Mucosa of descending colon (tissue), 3 donors: ENCODE data around the gene BTBD9. TPM values are rescaled to one million over a fixed set of nuclear protein-coding genes. Genes with fewer than 3 reads are reported as not detected.

Source experiments
- ATAC-seq: fragments of 200-7000 bp; cut with Tn5 transposase; one replicate; pipeline ENCODE4 v1.9.1; 2020; ENCODE audit warnings: mild to moderate bottlenecking, moderate library complexity
- DNase-seq, 3 donors: peaks; one replicate each; pipeline ENCODE4 v3.0.0-alpha.2; 2020
- H3K36me3 ChIP-seq: fragments of 200-600 bp; one replicate; pipeline ENCODE4 v1.8.0; 2021; ENCODE audit warnings: low read depth, mild to moderate bottlenecking
- H3K4me1 ChIP-seq: fragments of 200-600 bp; one replicate; pipeline ENCODE4 v1.8.0; 2021; ENCODE audit warnings: low read depth, mild to moderate bottlenecking
- H3K4me3 ChIP-seq: fragments of 200-600 bp; one replicate; pipeline ENCODE4 v1.8.0; 2021; ENCODE audit warnings: mild to moderate bottlenecking
- H3K9me3 ChIP-seq: fragments of 200-600 bp; one replicate; pipeline ENCODE4 v1.8.0; 2021; ENCODE audit warnings: mild to moderate bottlenecking
- intact Hi-C, 2 donors: fragments of 100-400 bp; cut with DNase I in 1 of 2; cut with micrococcal nuclease in 1 of 2; formaldehyde crosslinking; loops; one replicate each; pipeline versions ENCODE4 v1.11.0 to v1.11.1; 2022; cut with DNase I, micrococcal nuclease
- total RNA-seq, 3 donors: library from RNA; stranded (reverse); fragmentation: NEBNext Ultra II Directional in 2 of 3; extraction: Animal tissue kit (Norgen Biotek cat#: 25700) in 2 of 3; gene quantifications; one replicate each; pipeline versions ENCODE4 v1.2.1 to v1.2.4, GENCODE V29; 2021 to 2023
- TF ChIP-seq, protein P1 (sequence below): fragments of 200-600 bp; IDR thresholded peaks from one replicate; pipeline ENCODE4 v1.8.0; 2022; ENCODE audit warnings: antibody characterized with exemption, mild to moderate bottlenecking
- donor health status: DM: no; HTN: no; CAD: no; lungs with moderate emphysema.
- donor health status: DM: no; HTN: no; CAD: no.
- donor health status: DM: no; HTN: yes; CAD: no.

Gene BTBD9
- total RNA-seq, 3 donors from 2014 or later = 22.4 to 38.8 (median 23.9) TPM

DNA sequence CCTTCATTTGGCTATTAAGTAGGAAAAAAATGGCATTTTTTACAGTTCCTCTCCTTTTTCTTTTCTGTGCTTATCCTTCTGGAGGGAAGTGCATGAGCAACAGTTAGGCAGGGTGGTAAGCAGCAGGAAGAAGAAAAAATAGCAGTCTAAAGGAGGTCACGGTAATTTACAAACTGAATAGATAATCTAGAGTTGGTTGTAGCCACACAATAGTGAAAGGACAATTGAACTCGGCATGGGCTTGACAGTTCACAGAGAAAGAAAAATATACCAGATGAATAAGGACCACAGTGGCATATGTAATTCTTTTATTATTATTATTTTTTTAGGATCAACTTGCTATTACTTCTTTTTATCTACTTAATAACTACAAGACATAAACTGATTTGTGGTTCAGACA lies 358.6 kb downstream of the BTBD9 start:
- intact Hi-C loops = no loop called here
- DNase-seq (no peak), ATAC-seq (no peak)
- Histone ChIP-seq H3K36me3 (no peaks in the 10 kb centered on the region), H3K4me1 (no peaks in the 10 kb centered on the region), H3K4me3 (no peak overlapping the region), H3K9me3 (no peaks in the 10 kb centered on the region)
- TF ChIP-seq, protein P1, sequence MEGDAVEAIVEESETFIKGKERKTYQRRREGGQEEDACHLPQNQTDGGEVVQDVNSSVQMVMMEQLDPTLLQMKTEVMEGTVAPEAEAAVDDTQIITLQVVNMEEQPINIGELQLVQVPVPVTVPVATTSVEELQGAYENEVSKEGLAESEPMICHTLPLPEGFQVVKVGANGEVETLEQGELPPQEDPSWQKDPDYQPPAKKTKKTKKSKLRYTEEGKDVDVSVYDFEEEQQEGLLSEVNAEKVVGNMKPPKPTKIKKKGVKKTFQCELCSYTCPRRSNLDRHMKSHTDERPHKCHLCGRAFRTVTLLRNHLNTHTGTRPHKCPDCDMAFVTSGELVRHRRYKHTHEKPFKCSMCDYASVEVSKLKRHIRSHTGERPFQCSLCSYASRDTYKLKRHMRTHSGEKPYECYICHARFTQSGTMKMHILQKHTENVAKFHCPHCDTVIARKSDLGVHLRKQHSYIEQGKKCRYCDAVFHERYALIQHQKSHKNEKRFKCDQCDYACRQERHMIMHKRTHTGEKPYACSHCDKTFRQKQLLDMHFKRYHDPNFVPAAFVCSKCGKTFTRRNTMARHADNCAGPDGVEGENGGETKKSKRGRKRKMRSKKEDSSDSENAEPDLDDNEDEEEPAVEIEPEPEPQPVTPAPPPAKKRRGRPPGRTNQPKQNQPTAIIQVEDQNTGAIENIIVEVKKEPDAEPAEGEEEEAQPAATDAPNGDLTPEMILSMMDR = no peak

DNA sequence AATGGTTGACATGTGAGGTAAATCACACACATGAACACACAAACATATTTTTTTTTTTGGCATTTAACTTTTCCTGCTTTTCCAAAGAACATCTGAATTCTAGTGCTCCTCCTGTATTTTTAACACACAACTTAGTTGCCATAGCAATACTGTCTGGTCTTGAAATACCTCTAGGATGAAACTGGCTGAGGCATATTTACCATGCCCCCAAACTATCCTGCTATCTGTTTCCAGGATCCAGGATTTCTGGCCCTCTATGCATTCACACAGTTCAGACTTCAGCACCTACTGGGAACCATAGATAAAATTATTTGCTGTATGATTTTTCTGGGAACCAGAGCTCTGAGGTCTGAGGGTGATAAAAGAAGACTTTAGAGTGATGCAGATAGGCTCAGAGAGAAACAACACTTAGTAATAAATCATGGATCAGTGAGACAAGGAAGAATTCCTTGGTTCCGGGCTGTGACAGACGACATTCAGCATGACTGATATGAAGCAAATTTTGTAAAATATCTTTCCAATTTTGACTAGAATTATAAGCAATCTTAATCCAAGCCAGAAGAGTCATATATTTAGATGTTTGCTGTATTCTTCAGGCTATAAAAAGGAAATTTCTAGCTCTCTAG lies 359.7 kb downstream of the BTBD9 start:
- H3K9me3 ChIP-seq = no peaks in the 10 kb centered on the region
- H3K4me1 ChIP-seq = no peaks in the 10 kb centered on the region
- no peak for ATAC-seq
- H3K36me3 ChIP-seq = no peaks in the 10 kb centered on the region
- intact Hi-C loops = no loop called here
- H3K4me3 ChIP-seq = no peak overlapping the region
- DNase-seq = no peak
- TF ChIP-seq, protein P1 = no peak

DNA sequence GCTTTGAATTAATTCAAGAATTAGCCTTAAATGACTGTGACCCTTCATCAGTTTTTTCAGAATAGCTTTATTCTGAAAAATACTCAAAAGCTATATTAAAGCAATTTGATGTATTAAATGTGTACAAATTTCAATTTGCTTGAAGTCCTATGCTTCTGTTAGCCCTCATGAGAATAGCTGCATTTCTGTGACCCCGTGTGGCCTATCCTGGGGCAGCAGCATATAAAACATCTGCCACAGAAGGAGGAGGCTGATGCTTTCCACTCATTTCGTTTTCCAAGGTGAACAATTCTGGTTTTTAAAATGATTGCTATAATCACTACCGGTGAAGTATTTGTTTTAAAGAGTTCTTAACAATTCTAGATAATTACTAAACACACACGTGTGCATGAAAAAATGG lies 360.3 kb downstream of the BTBD9 start:
- no peaks in the 10 kb centered on the region for H3K36me3 ChIP-seq
- intact Hi-C loops = no loop called here
- TF ChIP-seq, protein P1 = no peak
- no peak for DNase-seq
- no peaks in the 10 kb centered on the region for H3K4me1 ChIP-seq
- H3K4me3 ChIP-seq = no peak overlapping the region
- no peaks in the 10 kb centered on the region for H3K9me3 ChIP-seq
- no peak for ATAC-seq

DNA sequence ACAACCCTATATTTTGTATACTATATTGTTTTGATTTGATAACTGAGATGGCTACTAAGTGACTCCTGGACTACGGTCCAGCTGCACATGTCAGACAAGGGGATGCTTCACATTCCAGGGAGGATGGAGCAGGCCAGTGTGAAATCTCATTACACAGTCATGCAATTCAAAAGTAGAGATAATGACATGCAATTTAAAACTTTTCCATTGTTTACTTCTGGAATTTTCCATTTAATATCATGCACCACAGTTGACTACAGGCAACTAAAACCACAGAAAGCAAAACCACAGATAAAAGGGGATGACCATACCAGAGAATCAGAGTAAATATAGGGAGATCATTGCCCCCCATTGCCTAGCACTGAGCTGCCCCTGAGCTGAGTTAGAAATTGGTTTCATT lies 366.4 kb downstream of the BTBD9 start:
- no peak overlapping the region for H3K4me3 ChIP-seq
- H3K4me1 ChIP-seq = no peaks in the 10 kb centered on the region
- TF ChIP-seq, protein P1 = no peak
- no peaks in the 10 kb centered on the region for H3K9me3 ChIP-seq
- ATAC-seq = no peak
- intact Hi-C loops = no loop called here
- DNase-seq = no peak
- H3K36me3 ChIP-seq = no peaks in the 10 kb centered on the region

DNA sequence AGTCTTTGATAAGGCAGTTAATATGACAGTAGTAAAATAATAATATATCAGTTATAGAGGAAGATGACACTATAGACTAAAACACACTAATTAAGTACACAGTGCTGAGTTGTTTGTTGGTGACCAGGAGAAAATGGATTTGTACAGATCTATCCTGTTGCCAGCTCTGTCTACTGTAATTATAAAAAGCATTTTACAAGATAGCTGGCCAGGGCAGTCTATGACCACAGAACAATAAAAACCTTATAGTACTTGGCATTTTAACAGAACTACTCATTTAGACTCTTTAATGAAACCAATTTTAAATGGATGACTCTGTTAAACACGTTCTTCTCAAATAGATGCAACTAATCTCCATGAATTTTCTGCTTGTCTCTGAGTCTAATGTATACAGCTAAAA lies 367.5 kb downstream of the BTBD9 start:
- H3K4me1 ChIP-seq = no peaks in the 10 kb centered on the region
- intact Hi-C loops = no loop called here
- H3K4me3 ChIP-seq = no peak overlapping the region
- H3K9me3 ChIP-seq = no peaks in the 10 kb centered on the region
- ATAC-seq (no peak), DNase-seq (no peak)
- H3K36me3 ChIP-seq = no peaks in the 10 kb centered on the region
- TF ChIP-seq, protein P1 = no peak

DNA sequence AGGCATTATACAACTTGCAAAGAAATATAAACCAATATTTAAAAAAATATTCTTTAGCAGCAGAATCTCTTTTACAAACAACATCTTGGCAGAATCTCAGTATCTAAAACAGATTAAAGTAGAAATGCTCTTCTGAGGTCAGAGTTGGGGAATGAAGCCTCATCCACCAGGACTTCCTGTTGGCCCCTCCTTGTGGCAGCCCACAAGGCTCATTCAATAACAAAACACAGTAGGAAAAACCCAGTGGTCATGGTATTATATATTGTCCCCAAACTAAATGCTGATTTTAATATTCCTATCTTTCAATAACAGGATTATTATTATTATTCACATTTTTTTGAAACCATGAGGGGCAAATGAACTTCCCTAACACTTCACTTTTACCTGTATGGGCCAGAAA lies 368.6 kb downstream of the BTBD9 start:
- ATAC-seq (no peak), DNase-seq (no peak)
- intact Hi-C loops = no loop called here
- TF ChIP-seq, protein P1 = no peak
- Histone ChIP-seq H3K9me3 (no peaks in the 10 kb centered on the region), H3K4me1 (no peaks in the 10 kb centered on the region), H3K36me3 (no peaks in the 10 kb centered on the region), H3K4me3 (no peak overlapping the region)
